PC-9 (cell line): ENCODE data around the gene OBSCN. TPM values are rescaled to one million over a fixed set of nuclear protein-coding genes. Genes with fewer than 3 reads are reported as not detected.

ENCODE experiments used
- BruUV-seq: library from RNA; stranded (reverse); fragments of 400-500 nt; replicated peaks from 2 replicates; lab custom pipeline; 2021; lab: Mats Ljungman, UMichigan
- CTCF ChIA-PET: fragments of 300-600 bp; sonication (Branson Sonifier 250); formaldehyde crosslinking; loops from one replicate; lab custom pipeline; 2022; ENCODE audit warnings: antibody characterized with exemption; lab: Charles Lee
- POLR2A ChIA-PET: fragments of 300-600 bp; sonication (Branson Sonifier 250); formaldehyde crosslinking; loops from one replicate; lab custom pipeline; 2022; ENCODE audit warnings: antibody characterized with exemption; ENCODE audit not compliant: unreplicated experiment; lab: Charles Lee
- DNase-seq, 2 experiments: peaks; one replicate each; pipeline versions ENCODE4 v3.0.0 to v3.0.0-alpha.2; 2015 to 2022; ENCODE audit warnings: mixed read lengths in 1 of 2
- H2AFZ ChIP-seq: fragments of 200-600 bp; sonication (generic); 2 replicates; pipeline ENCODE4 v1.8.1; 2017; ENCODE audit warnings: antibody characterized with exemption
- H3F3A ChIP-seq: fragments of 200-600 bp; sonication (generic); 2 replicates; pipeline ENCODE4 v1.8.1; 2017; ENCODE audit warnings: antibody characterized with exemption, mild to moderate bottlenecking, low read depth; ENCODE audit not compliant: insufficient read depth
- H3K27ac ChIP-seq: fragments of 200-600 bp; sonication (generic); 2 replicates; pipeline ENCODE4 v1.6.1; 2016; ENCODE audit warnings: mixed run types
- H3K27me3 ChIP-seq: fragments of 200-600 bp; sonication (generic); 2 replicates; pipeline ENCODE4 v1.6.1; 2016; ENCODE audit warnings: low read depth, mixed run types; ENCODE audit not compliant: insufficient read depth
- H3K36me3 ChIP-seq: fragments of 200-600 bp; sonication (generic); 2 replicates; pipeline ENCODE4 v1.6.1; 2016; ENCODE audit warnings: low read depth, mixed run types
- H3K4me1 ChIP-seq: fragments of 200-600 bp; sonication (generic); replicated peaks from 2 replicates; pipeline ENCODE4 v1.6.1; 2016; ENCODE audit warnings: mixed run types; ENCODE audit not compliant: insufficient read depth
- H3K4me2 ChIP-seq: fragments of 200-600 bp; sonication (generic); 2 replicates; pipeline ENCODE4 v1.6.1; 2017; ENCODE audit warnings: mixed run types
- H3K4me3 ChIP-seq: fragments of 200-600 bp; sonication (generic); 2 replicates; pipeline ENCODE4 v1.6.1; 2016; ENCODE audit warnings: mixed run types
- H3K79me2 ChIP-seq: fragments of 200-600 bp; sonication (generic); 2 replicates; pipeline ENCODE4 v1.6.1; 2017; ENCODE audit warnings: low read depth, mixed run types
- H3K9me2 ChIP-seq: fragments of 200-600 bp; sonication (generic); 2 replicates; pipeline ENCODE4 v1.8.1; 2017; ENCODE audit warnings: mild to moderate bottlenecking; ENCODE audit not compliant: insufficient read depth
- H3K9me3 ChIP-seq: fragments of 200-600 bp; sonication (generic); 2 replicates; pipeline ENCODE4 v1.8.1; 2016; ENCODE audit warnings: low read depth; ENCODE audit not compliant: insufficient read depth
- H4K20me1 ChIP-seq: fragments of 200-600 bp; sonication (generic); 2 replicates; pipeline ENCODE4 v1.8.1; 2017; ENCODE audit not compliant: insufficient read depth
- EZH2 ChIP-seq: fragments of 200-600 bp; sonication (generic); IDR thresholded peaks from 2 replicates; pipeline ENCODE4 v1.8.0; 2017; ENCODE audit warnings: antibody characterized with exemption, low read depth
- intact Hi-C: fragments of 100-400 bp; cut with micrococcal nuclease; formaldehyde crosslinking; loops from one replicate; pipeline ENCODE4 v1.10.0; 2022; ENCODE audit not compliant: unreplicated experiment
- total RNA-seq: library from RNA; stranded (reverse); gene quantifications from 2 replicates; pipeline ENCODE4 v1.2.3, GENCODE V29; 2021
- TF ChIP-seq, protein P1 (sequence below): fragments of 200-600 bp; sonication (generic); conservative IDR thresholded peaks from 2 replicates; pipeline ENCODE4 v1.6.1; 2017; ENCODE audit warnings: mixed run types, antibody characterized with exemption, mild to moderate bottlenecking, moderate library complexity

The OBSCN gene
- total RNA-seq, 1 experiment from 2014 or later = 62.9 TPM

DNA sequence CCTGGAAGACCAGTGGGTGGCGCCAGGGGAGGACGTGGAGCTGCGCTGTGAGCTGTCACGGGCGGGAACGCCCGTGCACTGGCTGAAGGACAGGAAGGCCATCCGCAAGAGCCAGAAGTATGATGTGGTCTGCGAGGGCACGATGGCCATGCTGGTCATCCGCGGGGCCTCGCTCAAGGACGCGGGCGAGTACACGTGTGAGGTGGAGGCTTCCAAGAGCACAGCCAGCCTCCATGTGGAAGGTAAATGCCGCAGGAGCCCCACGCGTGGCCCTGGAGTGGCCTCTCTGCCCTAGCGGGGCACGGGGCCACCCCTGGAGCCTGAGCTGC is 75.2 kb downstream of the OBSCN start:
- H3K4me2 ChIP-seq = no peak overlapping the region
- no peak overlapping the region for H2AFZ ChIP-seq
- ChIA-PET POLR2A (no interaction called here), CTCF (no interaction called here)
- no peak for DNase-seq
- no peaks in the 10 kb centered on the region for H3K79me2 ChIP-seq
- no peaks in the 10 kb centered on the region for H4K20me1 ChIP-seq
- no peaks in the 10 kb centered on the region for H3K36me3 ChIP-seq
- no peak overlapping the region for H3K27ac ChIP-seq
- H3K9me3 ChIP-seq = no peaks in the 10 kb centered on the region
- no peaks in the 10 kb centered on the region for H3K27me3 ChIP-seq
- intact Hi-C loops = no loop called here
- H3K9me2 ChIP-seq = no peaks in the 10 kb centered on the region
- H3K4me3 ChIP-seq = no peak overlapping the region
- no peaks in the 10 kb centered on the region for H3F3A ChIP-seq
- TF ChIP-seq EZH2 = no peak
- H3K4me1 ChIP-seq = no peaks in the 10 kb centered on the region
- no TSS peak for BruUV-seq

DNA sequence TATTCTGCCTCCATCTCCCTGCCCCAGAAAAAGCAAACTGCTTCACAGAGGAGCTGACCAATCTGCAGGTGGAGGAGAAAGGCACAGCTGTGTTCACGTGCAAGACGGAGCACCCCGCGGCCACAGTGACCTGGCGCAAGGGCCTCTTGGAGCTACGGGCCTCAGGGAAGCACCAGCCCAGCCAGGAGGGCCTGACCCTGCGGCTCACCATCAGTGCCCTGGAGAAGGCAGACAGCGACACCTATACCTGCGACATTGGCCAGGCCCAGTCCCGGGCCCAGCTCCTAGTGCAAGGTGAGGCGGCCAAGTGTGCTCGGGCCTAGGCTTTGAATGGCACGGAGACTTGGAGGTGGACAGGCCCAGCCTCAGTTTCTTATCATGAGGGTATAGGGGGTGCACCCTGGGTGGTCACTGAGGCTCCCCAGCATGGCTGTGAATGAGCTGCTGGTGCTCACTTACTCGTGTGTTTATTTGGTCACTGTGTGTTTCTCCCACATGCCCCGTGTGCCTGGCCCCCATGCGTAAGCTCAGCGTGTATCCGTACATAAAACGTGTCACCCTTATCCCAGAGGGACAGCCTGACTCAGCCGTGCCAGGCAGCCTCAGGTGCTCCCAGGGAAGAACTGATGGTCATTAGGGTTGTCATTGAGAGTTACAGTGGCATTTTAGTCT is 75.8 kb downstream of the OBSCN start:
- ChIA-PET CTCF (no interaction called here), POLR2A (no interaction called here)
- TF ChIP-seq EZH2 = no peak
- TF ChIP-seq, protein P1, sequence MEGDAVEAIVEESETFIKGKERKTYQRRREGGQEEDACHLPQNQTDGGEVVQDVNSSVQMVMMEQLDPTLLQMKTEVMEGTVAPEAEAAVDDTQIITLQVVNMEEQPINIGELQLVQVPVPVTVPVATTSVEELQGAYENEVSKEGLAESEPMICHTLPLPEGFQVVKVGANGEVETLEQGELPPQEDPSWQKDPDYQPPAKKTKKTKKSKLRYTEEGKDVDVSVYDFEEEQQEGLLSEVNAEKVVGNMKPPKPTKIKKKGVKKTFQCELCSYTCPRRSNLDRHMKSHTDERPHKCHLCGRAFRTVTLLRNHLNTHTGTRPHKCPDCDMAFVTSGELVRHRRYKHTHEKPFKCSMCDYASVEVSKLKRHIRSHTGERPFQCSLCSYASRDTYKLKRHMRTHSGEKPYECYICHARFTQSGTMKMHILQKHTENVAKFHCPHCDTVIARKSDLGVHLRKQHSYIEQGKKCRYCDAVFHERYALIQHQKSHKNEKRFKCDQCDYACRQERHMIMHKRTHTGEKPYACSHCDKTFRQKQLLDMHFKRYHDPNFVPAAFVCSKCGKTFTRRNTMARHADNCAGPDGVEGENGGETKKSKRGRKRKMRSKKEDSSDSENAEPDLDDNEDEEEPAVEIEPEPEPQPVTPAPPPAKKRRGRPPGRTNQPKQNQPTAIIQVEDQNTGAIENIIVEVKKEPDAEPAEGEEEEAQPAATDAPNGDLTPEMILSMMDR = no peak
- Histone ChIP-seq H3K9me3 (no peaks in the 10 kb centered on the region), H3K27ac (no peak overlapping the region), H3K79me2 (no peaks in the 10 kb centered on the region), H3K27me3 (no peaks in the 10 kb centered on the region), H4K20me1 (no peaks in the 10 kb centered on the region), H3F3A (no peaks in the 10 kb centered on the region), H3K36me3 (no peaks in the 10 kb centered on the region), H2AFZ (no peak overlapping the region), H3K9me2 (no peaks in the 10 kb centered on the region), H3K4me3 (no peak overlapping the region), H3K4me2 (no peak overlapping the region), H3K4me1 (no peaks in the 10 kb centered on the region)
- intact Hi-C loops = no loop called here
- no peak for DNase-seq
- no TSS peak for BruUV-seq

DNA sequence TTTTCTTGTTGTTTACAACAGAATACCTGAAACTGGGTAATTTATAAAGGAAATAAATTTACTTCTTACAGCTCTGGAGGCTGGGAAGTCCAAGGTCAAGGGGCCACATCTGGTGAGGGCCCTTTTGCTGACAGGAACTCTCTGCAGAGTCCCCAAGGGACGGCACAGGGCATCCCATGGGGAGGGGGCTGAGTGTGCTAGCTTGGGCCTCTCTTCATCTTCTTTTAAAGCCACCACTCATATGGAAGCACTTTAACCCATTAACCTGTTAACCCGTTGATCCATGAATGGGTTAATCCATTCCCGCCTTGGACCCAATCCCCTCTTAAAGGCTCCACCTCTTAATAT is 76.3 kb downstream of the OBSCN start:
- Histone ChIP-seq H3K9me3 (no peaks in the 10 kb centered on the region), H3K4me1 (no peaks in the 10 kb centered on the region), H3K36me3 (no peaks in the 10 kb centered on the region), H3K27ac (no peak overlapping the region), H3K4me2 (no peak overlapping the region), H2AFZ (no peak overlapping the region), H3K79me2 (no peaks in the 10 kb centered on the region), H3F3A (no peaks in the 10 kb centered on the region), H4K20me1 (no peaks in the 10 kb centered on the region), H3K9me2 (no peaks in the 10 kb centered on the region), H3K4me3 (no peak overlapping the region), H3K27me3 (no peaks in the 10 kb centered on the region)
- TF ChIP-seq EZH2 = no peak
- TF ChIP-seq, protein P1 = no peak
- POLR2A ChIA-PET = no interaction called here
- CTCF ChIA-PET = no interaction called here
- no peak for DNase-seq
- BruUV-seq = no TSS peak
- intact Hi-C loops = no loop called here

DNA sequence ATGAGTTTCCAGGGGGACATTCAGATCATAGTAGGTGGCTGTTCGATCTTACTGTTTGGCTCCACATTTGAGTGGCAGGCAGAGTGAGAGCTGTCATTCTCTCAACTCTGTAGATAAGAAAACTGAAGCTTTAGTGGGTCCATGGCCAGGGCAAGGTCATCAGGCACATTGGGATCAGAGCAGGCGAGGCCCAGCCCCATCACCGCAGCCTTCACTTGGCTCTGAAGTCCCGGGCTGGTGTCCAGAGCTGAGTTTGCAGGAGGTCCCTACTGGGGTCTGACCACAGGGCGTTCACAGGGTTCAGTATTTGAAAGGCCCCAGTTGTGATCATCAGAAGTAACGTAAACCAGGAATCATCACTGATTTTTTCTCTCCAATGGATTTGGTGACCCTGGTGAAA is 76.7 kb downstream of the OBSCN start:
- ChIA-PET POLR2A (no interaction called here), CTCF (no interaction called here)
- Histone ChIP-seq H3K9me2 (no peaks in the 10 kb centered on the region), H3K4me2 (no peak overlapping the region), H3K4me3 (no peak overlapping the region), H3K27me3 (no peaks in the 10 kb centered on the region), H3K9me3 (no peaks in the 10 kb centered on the region), H3K79me2 (no peaks in the 10 kb centered on the region), H3K36me3 (no peaks in the 10 kb centered on the region), H2AFZ (no peak overlapping the region), H3K27ac (no peak overlapping the region), H3K4me1 (no peaks in the 10 kb centered on the region), H3F3A (no peaks in the 10 kb centered on the region), H4K20me1 (no peaks in the 10 kb centered on the region)
- no TSS peak for BruUV-seq
- intact Hi-C loops = no loop called here
- no peak for TF ChIP-seq EZH2
- TF ChIP-seq, protein P1 = no peak
- no peak for DNase-seq
